CD14-positive monocyte (primary cell): Measurements from ENCODE around the gene MAP3K1. TPM values are rescaled to one million over a fixed set of nuclear protein-coding genes. Genes with fewer than 3 reads are reported as not detected.

Experiments
- DNase-seq, 3 donors: peaks; one replicate each; pipeline ENCODE4 v3.0.0-alpha.2; 2011 to 2022
- H2AFZ ChIP-seq: 2 replicates; pipeline ENCODE4 v1.6.0; 2012; ENCODE audit warnings: mild to moderate bottlenecking, low read depth, low read length, inconsistent platforms; ENCODE audit not compliant: insufficient read depth, poor library complexity, severe bottlenecking
- H3K27ac ChIP-seq, 2 donors: 1 replicate in 1 of 2; 2 replicates in 1 of 2; pipeline ENCODE4 v1.5.1; 2012 to 2013; ENCODE audit warnings: low read length in 2 of 2, control low read depth in 1 of 2, inconsistent platforms in 1 of 2, low read depth in 1 of 2, mild to moderate bottlenecking in 1 of 2
- H3K27me3 ChIP-seq, 2 donors: one replicate each; pipeline versions ENCODE4 v1.6.0 to v1.6.1; 2011 to 2013; ENCODE audit warnings: low read length in 2 of 2; ENCODE audit not compliant: control insufficient read depth in 2 of 2, insufficient read depth in 2 of 2
- H3K36me3 ChIP-seq, 2 donors: replicated peaks in 1 of 2; 1 replicate in 1 of 2; 2 replicates in 1 of 2; pipeline versions ENCODE4 v1.5.1 to v1.6.1; 2012 to 2013; ENCODE audit warnings: low read length in 2 of 2, control low read depth in 1 of 2, inconsistent platforms in 1 of 2, mild to moderate bottlenecking in 1 of 2; ENCODE audit not compliant: insufficient read depth in 2 of 2, control insufficient read depth in 1 of 2
- H3K4me1 ChIP-seq, 2 donors: 1 replicate in 1 of 2; 2 replicates in 1 of 2; pipeline versions ENCODE4 v1.5.1 to v1.6.1; 2012 to 2013; ENCODE audit warnings: low read length in 2 of 2, control low read depth in 1 of 2, inconsistent platforms in 1 of 2, mild to moderate bottlenecking in 1 of 2, moderate library complexity in 1 of 2; ENCODE audit not compliant: insufficient read depth in 2 of 2, control insufficient read depth in 1 of 2
- H3K4me2 ChIP-seq: replicated peaks from 2 replicates; pipeline ENCODE3; 2012; ENCODE audit warnings: low read length, moderate library complexity, mild to moderate bottlenecking; ENCODE audit not compliant: poor library complexity, severe bottlenecking; ENCODE audit errors: extremely low read depth
- H3K4me3 ChIP-seq, 3 experiments: fragments of 200-600 bp in 1 of 3; sonication (generic) in 1 of 3; replicated peaks in 1 of 3; 1 replicate in 2 of 3; 2 replicates in 1 of 3; pipeline ENCODE4 v1.5.1; 2011 to 2013; ENCODE audit warnings: low read length in 3 of 3, mild to moderate bottlenecking in 3 of 3, control low read depth in 2 of 3, low read depth in 2 of 3, inconsistent platforms in 1 of 3, moderate library complexity in 1 of 3
- H3K79me2 ChIP-seq: 2 replicates; pipeline ENCODE4 v1.6.0; 2012; ENCODE audit warnings: mild to moderate bottlenecking, control low read depth, inconsistent platforms, low read length, moderate library complexity; ENCODE audit not compliant: insufficient read depth
- H3K9ac ChIP-seq: 2 replicates; pipeline ENCODE4 v1.6.0; 2017; ENCODE audit warnings: low read length, mild to moderate bottlenecking; ENCODE audit not compliant: insufficient read depth, poor library complexity, severe bottlenecking
- H3K9me3 ChIP-seq, 2 donors: replicated peaks in 1 of 2; 1 replicate in 1 of 2; 2 replicates in 1 of 2; pipeline versions ENCODE4 v1.5.1 to v1.6.1; 2012 to 2013; ENCODE audit warnings: low read length in 2 of 2, control low read depth in 1 of 2; ENCODE audit not compliant: control insufficient read depth in 1 of 2, insufficient read depth in 1 of 2
- H4K20me1 ChIP-seq: 2 replicates; pipeline ENCODE4 v1.6.0; 2012; ENCODE audit warnings: mild to moderate bottlenecking, low read length, control low read depth, moderate library complexity; ENCODE audit not compliant: insufficient read depth
- H3K27ac Mint-ChIP-seq, 7 donors: one replicate each; pipeline ENCODE4 v1.8.0; 2020; ENCODE audit warnings: mild to moderate bottlenecking in 7 of 7, mixed read lengths in 7 of 7, moderate library complexity in 6 of 7, inconsistent platforms in 2 of 7
- H3K27me3 Mint-ChIP-seq, 3 donors: one replicate each; pipeline ENCODE4 v1.8.0; 2021 to 2022; ENCODE audit warnings: low read depth in 3 of 3, mild to moderate bottlenecking in 3 of 3, mixed read lengths in 3 of 3, moderate library complexity in 3 of 3, inconsistent platforms in 1 of 3
- H3K36me3 Mint-ChIP-seq, 2 donors: one replicate each; pipeline ENCODE4 v1.8.0; 2020; ENCODE audit warnings: mixed read lengths in 2 of 2, inconsistent platforms in 1 of 2, mild to moderate bottlenecking in 1 of 2
- H3K4me1 Mint-ChIP-seq: one replicate; pipeline ENCODE4 v1.8.0; 2020; ENCODE audit warnings: mild to moderate bottlenecking, mixed read lengths
- H3K4me3 Mint-ChIP-seq, 2 donors: one replicate each; pipeline ENCODE4 v1.8.0; 2020; ENCODE audit warnings: mild to moderate bottlenecking in 2 of 2, mixed read lengths in 2 of 2, moderate library complexity in 1 of 2
- H3K9me3 Mint-ChIP-seq, 7 donors: one replicate each; pipeline ENCODE4 v1.8.0; 2020 to 2022; ENCODE audit warnings: mixed read lengths in 7 of 7, mild to moderate bottlenecking in 6 of 7, moderate library complexity in 6 of 7, inconsistent platforms in 2 of 7
- WGBS: methylation state at CpG from one replicate; pipeline ENCODE4 v1.1.5; 2013; ENCODE audit warnings: missing lambda C conversion rate; ENCODE audit not compliant: insufficient coverage; 5-methylcytosine and 5-hydroxymethylcytosine counted together
- intact Hi-C, 2 donors: fragments of 100-400 bp; cut with micrococcal nuclease; formaldehyde crosslinking; loops; one replicate each; pipeline versions ENCODE4 v1.15.0 to v1.15.1; 2023
- polyA plus RNA-seq, 3 donors: library from polyadenylated mRNA; depleted of rRNA in 1 of 3; unstranded in 2 of 3; stranded (reverse) in 1 of 3; fragments of 300-500 nt in 2 of 3; fragments of >200 nt in 1 of 3; fragmentation: Illumina TruSeq in 2 of 3; gene quantifications; 1 replicate in 2 of 3; 2 replicates in 1 of 3; pipeline ENCODE4 v1.2.3, GENCODE V29; 2012 to 2021
- TF ChIP-seq, protein P1 (sequence below): fragments of 200-600 bp; IDR thresholded peaks from one replicate; pipeline ENCODE4 v1.8.0; 2022; ENCODE audit warnings: antibody characterized with exemption, mild to moderate bottlenecking

The MAP3K1 gene
- polyA plus RNA-seq, 3 donors = 44.7 to 62.1 (median 45.6) TPM

DNA sequence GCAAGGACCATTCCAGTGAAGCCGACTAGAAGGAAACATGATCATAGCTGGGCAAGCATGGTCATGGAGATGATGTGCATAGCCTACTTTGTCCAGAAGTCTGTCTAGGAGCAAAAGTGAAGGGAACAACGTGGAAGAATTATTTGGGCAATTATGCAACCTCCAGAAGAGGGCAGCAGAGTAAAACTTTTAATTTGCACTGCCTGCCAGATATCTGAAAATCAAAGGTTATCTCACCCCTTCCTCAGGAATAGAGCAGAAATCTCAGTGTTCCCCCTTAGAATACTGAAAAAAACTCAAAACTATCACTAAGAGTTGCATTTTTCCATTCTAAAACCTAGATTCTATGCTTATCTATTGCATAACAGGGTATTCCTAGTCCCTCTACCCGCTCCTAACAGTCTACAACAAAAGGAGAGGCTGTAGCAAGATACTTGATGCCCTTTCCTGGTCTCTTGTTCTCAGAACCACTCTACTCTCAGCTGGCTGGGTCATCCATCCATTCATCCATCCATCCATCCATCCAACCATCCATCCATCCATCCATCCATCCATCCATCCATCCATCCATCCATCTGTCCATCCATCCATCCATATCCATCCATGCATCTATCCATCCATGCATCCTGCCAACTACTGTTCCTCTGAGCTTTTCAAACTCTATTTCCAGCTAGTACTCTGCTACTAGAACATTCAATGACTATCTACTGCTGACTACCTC lies 85.7 kb downstream of the MAP3K1 start:
- no peaks in the 10 kb centered on the region for H3K9me3 ChIP-seq
- no peaks in the 10 kb centered on the region for H3K79me2 ChIP-seq
- peaks cover 26% of the 10 kb centered on the region for H4K20me1 ChIP-seq
- H3K36me3 ChIP-seq = peaks cover 7 to 15% of the 10 kb centered on the region in 2 donors
- peaks cover 0 to 5% of the 10 kb centered on the region in 2 donors for H3K4me1 ChIP-seq
- no peak overlapping the region for H3K27ac ChIP-seq
- intact Hi-C loops = loop anchor here (5.0 to 10.0 kb wide), 5 partner anchors 54 to 1564 kb away; partner anchors contain the start of genes MIER3 (in 1 of the 2) and PLK2 (in 1 of the 2)
- no peaks in the 10 kb centered on the region for H3K27me3 Mint-ChIP-seq
- TF ChIP-seq, protein P1, sequence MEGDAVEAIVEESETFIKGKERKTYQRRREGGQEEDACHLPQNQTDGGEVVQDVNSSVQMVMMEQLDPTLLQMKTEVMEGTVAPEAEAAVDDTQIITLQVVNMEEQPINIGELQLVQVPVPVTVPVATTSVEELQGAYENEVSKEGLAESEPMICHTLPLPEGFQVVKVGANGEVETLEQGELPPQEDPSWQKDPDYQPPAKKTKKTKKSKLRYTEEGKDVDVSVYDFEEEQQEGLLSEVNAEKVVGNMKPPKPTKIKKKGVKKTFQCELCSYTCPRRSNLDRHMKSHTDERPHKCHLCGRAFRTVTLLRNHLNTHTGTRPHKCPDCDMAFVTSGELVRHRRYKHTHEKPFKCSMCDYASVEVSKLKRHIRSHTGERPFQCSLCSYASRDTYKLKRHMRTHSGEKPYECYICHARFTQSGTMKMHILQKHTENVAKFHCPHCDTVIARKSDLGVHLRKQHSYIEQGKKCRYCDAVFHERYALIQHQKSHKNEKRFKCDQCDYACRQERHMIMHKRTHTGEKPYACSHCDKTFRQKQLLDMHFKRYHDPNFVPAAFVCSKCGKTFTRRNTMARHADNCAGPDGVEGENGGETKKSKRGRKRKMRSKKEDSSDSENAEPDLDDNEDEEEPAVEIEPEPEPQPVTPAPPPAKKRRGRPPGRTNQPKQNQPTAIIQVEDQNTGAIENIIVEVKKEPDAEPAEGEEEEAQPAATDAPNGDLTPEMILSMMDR = peak; percentile 87
- no peaks in the 10 kb centered on the region for H3K27me3 ChIP-seq
- H3K4me1 Mint-ChIP-seq = peaks cover 4% of the 10 kb centered on the region
- peak overlapping the region; percentile 23 for H3K4me2 ChIP-seq
- no peak overlapping the region for H2AFZ ChIP-seq
- WGBS = 56% methylated on average over 2 of the region's 3 CpGs
- no peak overlapping the region for H3K4me3 ChIP-seq
- H3K9ac ChIP-seq = no peak overlapping the region
- H3K9me3 Mint-ChIP-seq = peaks cover 0 to 5% (median 1%) of the 10 kb centered on the region in 7 donors
- peak; percentile 35 to 58 (median 44) for DNase-seq
- H3K4me3 Mint-ChIP-seq = no peak overlapping the region
- H3K36me3 Mint-ChIP-seq = peaks cover 12 to 13% of the 10 kb centered on the region in 2 donors
- no peak overlapping the region for H3K27ac Mint-ChIP-seq

DNA sequence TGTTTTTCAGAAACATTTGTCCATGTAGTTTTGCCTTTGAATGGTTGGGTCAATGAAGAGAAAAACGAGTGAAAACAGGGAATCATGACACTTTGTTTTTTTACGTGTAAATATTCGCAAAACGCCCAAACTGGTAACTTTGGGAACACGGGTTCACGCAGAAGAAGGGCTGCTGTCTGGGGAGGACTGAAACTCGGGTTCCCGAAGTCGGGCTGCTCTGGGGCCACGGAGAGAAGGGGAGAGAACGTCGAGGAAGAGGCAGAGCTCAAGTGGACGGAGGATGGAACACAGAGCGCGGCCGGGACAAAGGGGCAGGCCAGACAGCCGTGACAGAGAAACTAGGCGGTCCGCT lies 93.6 kb downstream of the MAP3K1 start:
- no peaks in the 10 kb centered on the region for H3K79me2 ChIP-seq
- peaks cover 15 to 24% of the 10 kb centered on the region in 2 donors for H3K4me1 ChIP-seq
- Mint-ChIP-seq H3K27ac (peak overlapping the region; percentile 90 to 99 (median 96)), H3K9me3 (peaks cover 0 to 7% (median 1%) of the 10 kb centered on the region in 7 donors), H3K4me3 (peak overlapping the region; percentile 91 to 93), H3K4me1 (peaks cover 15% of the 10 kb centered on the region), H3K27me3 (peaks cover 0 to 4% (median 0%) of the 10 kb centered on the region in 3 donors), H3K36me3 (peaks cover 3 to 6% of the 10 kb centered on the region in 2 donors)
- H3K4me3 ChIP-seq = peak overlapping the region; percentile 67 to 94 (median 85)
- TF ChIP-seq, protein P1 = no peak
- H3K36me3 ChIP-seq = no peaks in the 10 kb centered on the region
- H3K27me3 ChIP-seq = no peaks in the 10 kb centered on the region
- no peak for DNase-seq
- H3K4me2 ChIP-seq = peak overlapping the region; percentile 82
- WGBS = 0% methylated on average over 19 of the region's 19 CpGs
- H4K20me1 ChIP-seq = no peaks in the 10 kb centered on the region
- intact Hi-C loops = loop anchor here (2.0 to 10.0 kb wide), 4 partner anchors 46 to 1556 kb away; partner anchors contain the start of genes MIER3 (in 1 of the 2) and PLK2 (in 1 of the 2)
- peak overlapping the region; percentile 81 for H2AFZ ChIP-seq
- H3K27ac ChIP-seq = peak overlapping the region; percentile 87 to 92
- H3K9ac ChIP-seq = peak overlapping the region; percentile 85
- no peaks in the 10 kb centered on the region for H3K9me3 ChIP-seq
